ENCODE measurements around the gene TM4SF4.

The TM4SF4 gene

GRCh38 chr3:149454746-149455145 is 19.8 kb upstream of the TM4SF4 start:
- no peak overlapping the region for H3K9ac ChIP-seq
- no peaks in the 10 kb centered on the region for H3K27me3 ChIP-seq (ENCODE audit: insufficient read depth, low read depth)
- peaks cover 7% of the 10 kb centered on the region for H3K4me1 ChIP-seq (ENCODE audit: low read depth, poor library complexity, severe bottlenecking)
- H3K27ac ChIP-seq, result no peak overlapping the region
- no peak overlapping the region for H3K4me2 ChIP-seq
- no peak for TF ChIP-seq CTCF (conservative IDR thresholded peaks at IDR 0.05; ENCODE audit: low read depth, low read length)
- no peaks in the 10 kb centered on the region for H4K20me1 ChIP-seq (ENCODE audit: insufficient read depth)
- H3K79me2 ChIP-seq (ENCODE audit: insufficient read depth, low read depth), result no peaks in the 10 kb centered on the region
- H2AFZ ChIP-seq (ENCODE audit: low read depth), result no peak overlapping the region
- H3K36me3 ChIP-seq (ENCODE audit: insufficient read depth), result no peaks in the 10 kb centered on the region
- H3K4me3 ChIP-seq (IDR thresholded peaks at IDR 0.05; ENCODE audit: insufficient read depth, low read depth, low read length), result no peak overlapping the region

- no peak overlapping the region for H3K27ac ChIP-seq
- no peak overlapping the region for H2AFZ ChIP-seq (ENCODE audit: low read depth)
- H3K4me2 ChIP-seq, result no peak overlapping the region
- TF ChIP-seq CTCF (conservative IDR thresholded peaks at IDR 0.05; ENCODE audit: low read depth, low read length), result no peak
- H3K79me2 ChIP-seq (ENCODE audit: insufficient read depth, low read depth), result no peaks in the 10 kb centered on the region
- H3K9ac ChIP-seq, result no peak overlapping the region
- H3K27me3 ChIP-seq (ENCODE audit: insufficient read depth, low read depth), result no peaks in the 10 kb centered on the region
- no peaks in the 10 kb centered on the region for H3K36me3 ChIP-seq (ENCODE audit: insufficient read depth)
- no peaks in the 10 kb centered on the region for H4K20me1 ChIP-seq (ENCODE audit: insufficient read depth)
- no peak overlapping the region for H3K4me3 ChIP-seq (IDR thresholded peaks at IDR 0.05; ENCODE audit: insufficient read depth, low read depth, low read length)
- peaks cover 2% of the 10 kb centered on the region for H3K4me1 ChIP-seq (ENCODE audit: low read depth, poor library complexity, severe bottlenecking)
These were observed 19.1 kb upstream of the TM4SF4 start for GRCh38 chr3:149455366-149455765.

- Histone ChIP-seq H2AFZ (ENCODE audit: low read depth) (no peak overlapping the region), H3K79me2 (ENCODE audit: insufficient read depth, low read depth) (no peaks in the 10 kb centered on the region), H3K9ac (no peak overlapping the region), H3K4me1 (ENCODE audit: low read depth, poor library complexity, severe bottlenecking) (no peaks in the 10 kb centered on the region), H3K27ac (no peak overlapping the region), H3K4me3 (IDR thresholded peaks at IDR 0.05; ENCODE audit: insufficient read depth, low read depth, low read length) (no peak overlapping the region), H4K20me1 (ENCODE audit: insufficient read depth) (no peaks in the 10 kb centered on the region), H3K36me3 (ENCODE audit: insufficient read depth) (no peaks in the 10 kb centered on the region), H3K4me2 (no peak overlapping the region), H3K27me3 (ENCODE audit: insufficient read depth, low read depth) (no peaks in the 10 kb centered on the region)
- TF ChIP-seq CTCF (conservative IDR thresholded peaks at IDR 0.05; ENCODE audit: low read depth, low read length), result no peak
These were observed 18.5 kb upstream of the TM4SF4 start for GRCh38 chr3:149455989-149456388.

GRCh38 chr3:149459491-149460059 is 14.9 kb upstream of the TM4SF4 start:
- Histone ChIP-seq H3K36me3 (ENCODE audit: insufficient read depth) (no peaks in the 10 kb centered on the region), H3K4me3 (IDR thresholded peaks at IDR 0.05; ENCODE audit: insufficient read depth, low read depth, low read length) (no peak overlapping the region), H3K9ac (no peak overlapping the region), H3K4me2 (no peak overlapping the region), H4K20me1 (ENCODE audit: insufficient read depth) (no peaks in the 10 kb centered on the region), H3K79me2 (ENCODE audit: insufficient read depth, low read depth) (no peaks in the 10 kb centered on the region), H3K4me1 (ENCODE audit: low read depth, poor library complexity, severe bottlenecking) (no peaks in the 10 kb centered on the region), H2AFZ (ENCODE audit: low read depth) (no peak overlapping the region), H3K27me3 (ENCODE audit: insufficient read depth, low read depth) (no peaks in the 10 kb centered on the region), H3K27ac (no peak overlapping the region)
- no peak for TF ChIP-seq CTCF (conservative IDR thresholded peaks at IDR 0.05; ENCODE audit: low read depth, low read length)

All from KMS-11 (cell line).